Choroid plexus epithelial cell (primary cell): ENCODE results near the gene SCO2.
A peak's percentile ranks its signal among the peaks of the same experiment; 100 is the strongest.

Source experiments
- DNase-seq: peaks from one replicate; pipeline ENCODE4 v3.0.0-alpha.2; 2010; ENCODE audit warnings: low read depth
- H3K4me3 ChIP-seq: 2 replicates; pipeline ENCODE4 v1.5.1; 2011; ENCODE audit warnings: low read depth, mild to moderate bottlenecking, control low read depth, low read length, moderate library complexity
- CTCF ChIP-seq: conservative IDR thresholded peaks from 2 replicates; pipeline ENCODE4 v1.5.1; 2011; ENCODE audit warnings: low read depth, mild to moderate bottlenecking, control low read depth, inconsistent platforms, low read length, moderate library complexity

Gene SCO2

GRCh38 chr22:50481045-50481439, 44.4 kb downstream of the SCO2 start:
- peak overlapping the region; percentile 65 for H3K4me3 ChIP-seq
- no peak for DNase-seq
- TF ChIP-seq CTCF, result no peak

- no peak overlapping the region for H3K4me3 ChIP-seq
- no peak for TF ChIP-seq CTCF
These were observed 45.7 kb downstream of the SCO2 start for GRCh38 chr22:50479721-50480120.

DNA sequence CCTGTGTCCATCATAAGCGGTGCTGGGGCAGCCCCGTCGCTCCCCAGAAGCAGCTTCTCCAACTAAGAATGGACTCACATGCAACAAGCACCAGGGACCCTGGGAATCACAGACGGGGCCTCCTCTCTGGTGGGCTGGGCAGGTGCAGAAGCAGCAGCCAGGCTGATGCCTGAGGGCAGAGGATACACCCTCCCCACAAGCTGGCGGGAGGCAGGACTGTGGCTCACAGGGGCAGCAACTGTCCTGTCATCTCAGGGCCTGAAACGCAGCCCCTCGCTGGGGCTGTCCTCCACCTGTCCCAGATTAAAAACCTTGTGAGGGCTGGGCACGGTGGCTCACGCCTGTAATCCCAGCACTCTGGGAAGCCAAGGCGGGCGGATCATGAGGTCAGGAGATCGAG, 47.5 kb downstream of the SCO2 start:
- H3K4me3 ChIP-seq, result no peak overlapping the region
- TF ChIP-seq CTCF, result no peak
- DNase-seq, result no peak

More at GRCh38 chr22:50479721-50480120, 45.7 kb downstream of the SCO2 start:
- DNase-seq, result no peak

- no peak for TF ChIP-seq CTCF
These were observed 48.5 kb downstream of the SCO2 start for GRCh38 chr22:50476868-50477267.

DNA sequence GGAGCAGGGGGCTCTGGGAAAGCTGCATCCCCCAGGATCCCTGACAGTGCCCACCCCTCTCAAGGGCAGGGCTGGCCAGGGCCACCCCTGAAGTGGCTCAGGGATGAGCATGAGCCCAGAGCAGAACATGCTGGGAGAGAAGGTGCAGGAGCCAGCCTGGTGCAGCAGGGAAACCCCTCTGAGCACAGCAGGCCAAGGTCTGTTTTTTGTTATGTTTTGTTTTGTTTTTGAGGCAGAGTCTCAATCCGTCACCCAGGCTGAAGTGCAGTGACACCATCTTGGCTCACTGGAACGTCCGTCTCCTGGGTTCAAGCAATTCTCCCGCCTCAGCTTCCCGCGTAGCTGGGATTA, 49.8 kb downstream of the SCO2 start:
- no peak for DNase-seq
- H3K4me3 ChIP-seq, result no peak overlapping the region
- TF ChIP-seq CTCF, result no peak

More at GRCh38 chr22:50476868-50477267, 48.5 kb downstream of the SCO2 start:
- no peak for DNase-seq
- H3K4me3 ChIP-seq, result no peak overlapping the region

DNA sequence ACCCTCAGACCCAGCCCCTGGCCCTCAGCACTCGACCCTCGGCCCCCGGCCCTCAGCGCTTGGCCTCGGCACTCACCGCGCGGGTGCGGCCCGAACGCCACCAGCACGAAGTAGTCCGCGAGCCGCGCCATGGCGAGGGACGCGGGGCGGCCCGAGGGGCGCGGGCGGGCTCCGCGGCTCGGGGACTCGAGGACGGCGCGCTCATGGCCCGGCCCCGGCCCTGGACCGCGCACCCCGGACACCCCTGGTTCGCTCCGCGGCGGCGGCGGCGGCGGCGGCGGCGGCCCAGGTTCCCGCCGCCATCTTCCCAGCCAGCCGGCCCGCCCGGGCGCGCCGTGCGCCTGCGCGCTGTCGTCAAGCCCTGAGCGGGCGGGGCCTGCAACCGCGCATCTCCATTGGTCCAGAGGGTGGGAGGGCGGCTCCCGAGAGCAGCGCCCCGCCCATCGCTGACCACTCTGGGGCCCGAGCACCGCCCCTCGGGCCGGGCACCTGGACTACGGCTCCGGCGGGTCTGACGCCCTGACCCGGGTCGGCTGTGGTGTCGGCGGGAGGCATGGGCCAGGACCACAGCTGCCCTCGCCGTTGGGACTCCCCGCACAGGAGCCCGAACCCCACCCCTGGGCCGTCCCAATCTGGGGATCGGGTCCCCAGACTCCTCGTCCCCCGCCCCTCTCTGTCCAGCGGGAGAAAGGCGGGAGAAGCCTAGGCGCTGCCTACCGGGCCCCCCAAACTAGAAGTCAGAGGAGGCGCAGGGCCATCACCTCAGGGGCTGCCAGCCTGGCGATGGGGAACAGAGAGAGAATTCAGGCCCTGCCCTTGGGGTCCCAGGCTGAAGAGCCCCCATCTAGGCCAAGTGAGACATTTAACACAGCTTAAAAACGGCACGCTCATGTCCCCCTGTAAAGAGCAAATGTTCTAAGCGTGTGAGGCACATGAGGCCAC, 50.4 kb downstream of the SCO2 start, which contains the start of gene SBF1:
Gene SBF1 (minus strand): TSS at position 326 of the 942 bp plus-strand sequence. CDS start 195 bp downstream, at position 131.
- no peak for TF ChIP-seq CTCF
- H3K4me3 ChIP-seq, result peak within 1 kb of the TSS; percentile 70
- peak; percentile 92 for DNase-seq
